ENCODE results near the gene HOXB3. TPM values are rescaled to one million over a fixed set of nuclear protein-coding genes. Genes with fewer than 3 reads are reported as not detected.

The HOXB3 gene
- total RNA-seq, 2 donors from 2014 or later: 16.0 to 23.6 TPM

GRCh38 chr17:48502901-48503300 is 87.1 kb downstream of the HOXB3 start:
- no peak for DNase-seq (ENCODE audit: low spot score)
- intact Hi-C loops (cut with DNase I): loop anchor here in 1 of 2 donors (5.0 kb wide), 1 partner anchor 34 kb away; no protein-coding TSS in a partner anchor

GRCh38 chr17:48502312-48502711 is 87.7 kb downstream of the HOXB3 start:
- intact Hi-C loops (cut with DNase I): loop anchor here in 1 of 2 donors (5.0 kb wide), 1 partner anchor 35 kb away; no protein-coding TSS in a partner anchor

GRCh38 chr17:48500435-48501426 is 89.3 kb downstream of the HOXB3 start:
- DNase-seq (ENCODE audit: low spot score): no peak
- intact Hi-C loops (cut with DNase I): loop anchor here in 1 of 2 donors (5.0 kb wide), 1 partner anchor 37 kb away; no protein-coding TSS in a partner anchor

More at GRCh38 chr17:48502312-48502711, 87.7 kb downstream of the HOXB3 start:
- no peak for DNase-seq (ENCODE audit: low spot score)

GRCh38 chr17:48499735-48500434 is 90.2 kb downstream of the HOXB3 start:
- DNase-seq (ENCODE audit: low spot score): no peak
- intact Hi-C loops (cut with DNase I): loop anchor here in 1 of 2 donors (5.0 kb wide), 1 partner anchor 37 kb away; no protein-coding TSS in a partner anchor

GRCh38 chr17:48499248-48499647 is 90.8 kb downstream of the HOXB3 start:
- intact Hi-C loops (cut with DNase I): no loop called here
- DNase-seq (ENCODE audit: low spot score): no peak

Small RNA genes lying within 50 kb of the gene (microRNA-seq; reads per million reads assigned to microRNA genes)
- 2.6 to 7.0 reads per million in 2 donors for gene MIR196A1 (ENCODE audit: borderline microRNAs expressed in 2 of 2)

Other genes starting within 250 kb of the HOXB3 start
- 1 to 10 TPM; 1.1 to 1.5 TPM for gene SKAP1, start 160.0 kb downstream of the HOXB3 start, total RNA-seq
- gene HOXB1, start 59.2 kb downstream of the HOXB3 start, total RNA-seq: not detected
- 10 to 100 TPM; 18.9 to 22.3 TPM for gene HOXB2, start 45.1 kb downstream of the HOXB3 start, total RNA-seq
- gene HOXB4, start 11.9 kb downstream of the HOXB3 start, total RNA-seq: 1 to 10 TPM; 5.0 to 6.9 TPM
- gene HOXB5, start 3.5 kb upstream of the HOXB3 start, total RNA-seq: 1 to 10 TPM; 1.1 to 2.8 TPM
- 1 to 10 TPM; 3.9 to 6.7 TPM for gene HOXB6, start 14.7 kb upstream of the HOXB3 start, total RNA-seq
- gene HOXB7, start 20.8 kb upstream of the HOXB3 start, total RNA-seq: 10 to 100 TPM in 1 of 2 donors, 1 to 10 TPM in 1; 8.0 to 11.1 TPM
- gene HOXB8, start 25.1 kb upstream of the HOXB3 start, total RNA-seq: under 1 TPM; 0.19 to 0.93 TPM
- gene HOXB9, start 36.1 kb upstream of the HOXB3 start, total RNA-seq: under 1 TPM in 1 of 2 donors, not detected in 1; 0.24 TPM
- not detected for gene PRAC1, start 132.3 kb upstream of the HOXB3 start, total RNA-seq
- not detected for gene PRAC2, start 132.9 kb upstream of the HOXB3 start, total RNA-seq
- not detected for gene HOXB13, start 138.5 kb upstream of the HOXB3 start, total RNA-seq
- gene TTLL6, start 227.0 kb upstream of the HOXB3 start, total RNA-seq: under 1 TPM in 1 of 2 donors, not detected in 1; 0.46 TPM
- 100 to 1,000 TPM; 146 to 181 TPM for gene CALCOCO2, start 240.8 kb upstream of the HOXB3 start, total RNA-seq